ENCODE data around the gene EDEM3.

The EDEM3 gene

DNA sequence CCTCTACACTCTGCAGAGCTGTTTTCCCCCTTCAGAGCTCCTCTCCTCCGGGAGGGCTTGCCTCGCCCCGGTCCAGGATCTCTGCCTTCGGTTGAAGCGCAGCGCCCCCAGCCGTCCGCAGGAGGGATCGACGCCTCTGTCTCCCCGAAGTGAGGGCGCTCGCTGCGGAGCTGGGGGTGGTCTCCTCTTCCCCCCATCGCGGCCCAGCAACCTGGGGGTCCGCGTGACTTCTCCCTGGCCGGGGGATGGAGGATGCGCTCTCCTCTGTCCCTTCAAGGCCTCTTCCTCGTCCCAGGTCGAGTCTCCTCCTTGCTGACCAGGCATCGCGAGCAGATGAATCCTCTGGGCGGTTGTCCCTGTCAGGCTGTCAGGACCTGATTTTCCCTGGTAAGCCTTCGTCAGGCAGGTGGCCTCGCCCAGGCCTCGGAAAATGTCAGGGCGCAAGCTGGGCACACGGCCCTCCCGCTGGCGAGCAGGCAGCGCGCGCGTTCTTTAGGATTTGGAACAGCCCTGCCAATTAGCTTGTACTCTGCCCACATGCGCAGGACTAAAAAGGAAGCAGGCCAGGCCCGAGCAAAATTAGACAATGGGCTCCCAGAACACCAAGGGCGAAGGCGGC is 90.5 kb downstream of the EDEM3 start:
- no peak overlapping the region for H2AFZ ChIP-seq (ENCODE audit: low read length)

GRCh38 chr1:184661801-184662200 is 92.9 kb downstream of the EDEM3 start:
- H3K36me3 ChIP-seq (ENCODE audit: insufficient read depth, low read length) = no peaks in the 10 kb centered on the region
- no peak overlapping the region for H3K9ac ChIP-seq (ENCODE audit: low read depth, low read length, poor library complexity, severe bottlenecking)
- no peaks in the 10 kb centered on the region for H3K27me3 ChIP-seq (ENCODE audit: insufficient read depth, low read length, poor library complexity, severe bottlenecking)
- H3K79me2 ChIP-seq (ENCODE audit: insufficient read depth, low read length) = no peaks in the 10 kb centered on the region
- no peaks in the 10 kb centered on the region for H3K9me2 ChIP-seq (replicated peaks; ENCODE audit: low read depth, low read length)
- H3K4me2 ChIP-seq (ENCODE audit: low read depth, low read length, poor library complexity, severe bottlenecking) = peak overlapping the region; percentile 8
- no peak overlapping the region for H3K4me3 ChIP-seq (ENCODE audit: low read length, poor library complexity, severe bottlenecking)
- H3K9me3 ChIP-seq (ENCODE audit: insufficient read depth, low read depth, low read length) = no peaks in the 10 kb centered on the region
- TF ChIP-seq EZH2phosphoT487 (IDR thresholded peaks at IDR 0.05; ENCODE audit: borderline replicate concordance) (no peak), CTCF (conservative IDR thresholded peaks at IDR 0.05; ENCODE audit: low read length) (no peak)
- H2AFZ ChIP-seq (ENCODE audit: low read length) = no peak overlapping the region
- no peaks in the 10 kb centered on the region for H3F3A ChIP-seq (ENCODE audit: low read depth)
- H3K4me1 ChIP-seq (ENCODE audit: insufficient read depth, low read length, poor library complexity, severe bottlenecking) = peaks cover 11% of the 10 kb centered on the region
- no peaks in the 10 kb centered on the region for H4K20me1 ChIP-seq (ENCODE audit: insufficient read depth, low read length, poor library complexity, severe bottlenecking)

More for the DNA sequence above, 90.5 kb downstream of the EDEM3 start:
- Histone ChIP-seq H3K36me3 (ENCODE audit: insufficient read depth, low read length) (no peaks in the 10 kb centered on the region), H3K79me2 (ENCODE audit: insufficient read depth, low read length) (no peaks in the 10 kb centered on the region), H3K4me1 (ENCODE audit: insufficient read depth, low read length, poor library complexity, severe bottlenecking) (peaks cover 11% of the 10 kb centered on the region), H3K9me2 (replicated peaks; ENCODE audit: low read depth, low read length) (no peaks in the 10 kb centered on the region), H3K27me3 (ENCODE audit: insufficient read depth, low read length, poor library complexity, severe bottlenecking) (no peaks in the 10 kb centered on the region), H3K4me3 (ENCODE audit: low read length, poor library complexity, severe bottlenecking) (no peak overlapping the region), H3K9ac (ENCODE audit: low read depth, low read length, poor library complexity, severe bottlenecking) (no peak overlapping the region), H3F3A (ENCODE audit: low read depth) (no peaks in the 10 kb centered on the region), H3K9me3 (ENCODE audit: insufficient read depth, low read depth, low read length) (no peaks in the 10 kb centered on the region), H4K20me1 (ENCODE audit: insufficient read depth, low read length, poor library complexity, severe bottlenecking) (no peaks in the 10 kb centered on the region), H3K4me2 (ENCODE audit: low read depth, low read length, poor library complexity, severe bottlenecking) (no peak overlapping the region)
- TF ChIP-seq CTCF (conservative IDR thresholded peaks at IDR 0.05; ENCODE audit: low read length) (peak; percentile 40), EZH2phosphoT487 (IDR thresholded peaks at IDR 0.05; ENCODE audit: borderline replicate concordance) (no peak)

DNA sequence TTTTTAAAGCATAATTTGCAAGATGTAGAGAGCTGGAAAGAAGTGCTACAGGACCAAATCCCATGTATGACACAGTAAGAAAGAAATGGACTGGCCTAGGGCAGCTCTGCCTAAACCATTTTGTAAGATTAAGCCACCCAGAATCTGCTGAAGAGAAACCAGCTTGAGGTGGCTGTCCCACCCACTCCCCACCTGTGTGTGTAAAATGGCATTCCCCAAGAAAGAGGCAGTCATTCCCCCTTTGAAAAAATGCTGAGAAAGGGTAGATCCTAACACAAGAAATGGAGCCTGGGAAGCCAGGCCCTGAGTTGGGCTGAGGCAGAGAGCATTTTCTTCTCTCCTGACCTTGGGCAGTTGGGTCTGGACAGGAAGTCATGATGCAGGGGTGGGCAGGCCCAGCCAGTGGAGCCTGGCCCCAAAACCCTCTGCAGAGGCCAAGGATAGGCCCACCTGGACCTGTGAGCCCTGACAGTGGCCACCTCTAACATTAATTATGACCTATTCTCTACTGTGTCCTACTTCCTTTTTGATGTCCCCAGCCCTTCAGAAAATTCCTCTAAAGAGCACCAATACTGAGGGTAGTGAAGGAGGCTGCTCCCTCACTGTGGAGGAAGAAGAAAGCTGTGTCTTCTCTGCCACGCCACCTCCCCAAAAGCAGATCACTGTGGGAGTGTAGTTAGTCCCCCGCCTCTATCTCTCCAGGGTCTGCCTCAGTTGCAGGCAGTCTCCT is 94.0 kb downstream of the EDEM3 start:
- H3K79me2 ChIP-seq (ENCODE audit: insufficient read depth, low read length) = no peaks in the 10 kb centered on the region
- no peaks in the 10 kb centered on the region for H3K9me2 ChIP-seq (replicated peaks; ENCODE audit: low read depth, low read length)
- no peak overlapping the region for H3K9ac ChIP-seq (ENCODE audit: low read depth, low read length, poor library complexity, severe bottlenecking)
- no peak overlapping the region for H3K4me2 ChIP-seq (ENCODE audit: low read depth, low read length, poor library complexity, severe bottlenecking)
- H4K20me1 ChIP-seq (ENCODE audit: insufficient read depth, low read length, poor library complexity, severe bottlenecking) = no peaks in the 10 kb centered on the region
- no peak for TF ChIP-seq EZH2phosphoT487 (IDR thresholded peaks at IDR 0.05; ENCODE audit: borderline replicate concordance)
- TF ChIP-seq CTCF (conservative IDR thresholded peaks at IDR 0.05; ENCODE audit: low read length) = no peak
- no peaks in the 10 kb centered on the region for H3F3A ChIP-seq (ENCODE audit: low read depth)
- H2AFZ ChIP-seq (ENCODE audit: low read length) = no peak overlapping the region
- H3K4me1 ChIP-seq (ENCODE audit: insufficient read depth, low read length, poor library complexity, severe bottlenecking) = peaks cover 11% of the 10 kb centered on the region
- H3K9me3 ChIP-seq (ENCODE audit: insufficient read depth, low read depth, low read length) = no peaks in the 10 kb centered on the region
- no peaks in the 10 kb centered on the region for H3K36me3 ChIP-seq (ENCODE audit: insufficient read depth, low read length)
- H3K27me3 ChIP-seq (ENCODE audit: insufficient read depth, low read length, poor library complexity, severe bottlenecking) = no peaks in the 10 kb centered on the region
- H3K4me3 ChIP-seq (ENCODE audit: low read length, poor library complexity, severe bottlenecking) = no peak overlapping the region

All from Loucy (cell line).